HG03025 (cell line): Measurements from ENCODE around the gene SMU1.
"Not testable (repeated sequence)": the region's sequence is repeated elsewhere in the genome, so short reads cannot be mapped to it uniquely, and the experiment has no call there.

Source experiments
- ATAC-seq: cut with Tn5 transposase; IDR thresholded peaks from one replicate; pipeline ENCODE4 v1.9.1; 2021; ENCODE audit warnings: mild to moderate bottlenecking, moderate library complexity; ENCODE audit not compliant: unreplicated experiment, low FRiP score

The SMU1 gene

GRCh38 chr9:33019797-33020196 lies 56.7 kb downstream of the SMU1 start:
- ATAC-seq, result no peak

GRCh38 chr9:33017283-33018041 lies 59.0 kb downstream of the SMU1 start:
- ATAC-seq, result no peak

- no peak for ATAC-seq
Measured at GRCh38 chr9:33014665-33015014, 61.8 kb downstream of the SMU1 start.

- no peak for ATAC-seq
Measured at GRCh38 chr9:33013962-33014664, 62.4 kb downstream of the SMU1 start.

GRCh38 chr9:33012328-33013069 lies 64.0 kb downstream of the SMU1 start:
- no peak for ATAC-seq

- ATAC-seq, result no peak
Measured at GRCh38 chr9:33011831-33012230, 64.6 kb downstream of the SMU1 start.

GRCh38 chr9:33007755-33008154 lies 68.7 kb downstream of the SMU1 start:
- ATAC-seq, result no peak

- not testable (repeated sequence) for ATAC-seq
Measured at GRCh38 chr9:33005335-33005734, 71.1 kb downstream of the SMU1 start.

GRCh38 chr9:33000682-33001055 lies 75.8 kb downstream of the SMU1 start:
- ATAC-seq, result not testable (repeated sequence)

GRCh38 chr9:32992595-32993238 lies 83.8 kb downstream of the SMU1 start:
- no peak for ATAC-seq

- ATAC-seq, result no peak
Measured at GRCh38 chr9:32991897-32992594, 84.4 kb downstream of the SMU1 start.
